Measurements from ENCODE around the gene PLOD3. TPM values are rescaled to one million over a fixed set of nuclear protein-coding genes. Genes with fewer than 3 reads are reported as not detected.

Gene PLOD3
- total RNA-seq, 1 experiment from 2014 or later, result 135 TPM

DNA sequence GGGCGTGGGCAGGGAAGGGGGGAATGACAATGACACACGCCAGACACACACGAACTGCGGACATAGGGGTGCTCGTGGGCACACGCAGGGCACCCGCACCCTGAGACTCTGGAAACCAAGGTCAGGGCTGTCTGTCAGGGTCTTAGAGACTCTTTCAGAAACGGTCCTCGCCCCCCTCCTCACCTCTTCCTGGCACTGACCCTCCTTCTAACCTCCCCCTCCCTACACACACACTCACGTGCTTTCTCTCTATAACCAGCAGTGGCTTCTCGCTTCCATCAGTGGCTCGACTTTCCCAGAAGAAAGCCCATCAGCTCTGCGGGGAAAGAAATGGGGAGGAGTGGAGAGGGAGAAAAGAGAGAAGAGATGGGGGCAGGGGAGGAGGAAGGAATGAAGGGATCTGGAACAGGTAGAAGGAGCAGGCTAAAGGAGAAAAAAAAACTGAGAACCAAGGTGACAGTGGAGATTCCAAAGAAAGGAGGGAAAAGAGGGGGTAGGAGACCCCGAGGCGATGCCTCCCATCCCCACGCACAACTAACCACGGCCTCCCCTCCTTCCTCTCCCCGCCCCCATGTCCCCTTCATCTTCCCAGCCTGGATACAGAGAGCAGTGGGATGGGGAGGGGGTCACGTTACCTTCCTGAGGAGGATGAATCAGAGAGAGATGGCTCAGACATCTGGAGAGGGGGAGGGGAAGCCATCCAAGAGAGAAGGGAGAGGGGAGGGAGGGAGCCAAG is 50.3 kb downstream of the PLOD3 start:
- DNase-seq (ENCODE audit: low read depth), result peak; percentile 47

DNA sequence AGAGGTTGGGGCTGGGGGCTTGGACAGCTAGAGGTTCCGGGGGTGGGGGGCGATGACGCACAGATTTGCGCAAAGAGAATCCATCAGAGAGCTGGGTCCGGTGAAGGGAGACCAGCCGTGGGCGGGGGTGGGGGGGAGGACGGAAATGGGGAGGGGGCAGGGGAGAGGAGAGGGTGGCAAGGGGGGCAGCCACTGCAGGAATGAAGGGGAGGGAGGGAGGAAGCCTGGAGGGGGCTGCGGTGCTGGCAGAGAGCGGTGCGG is 50.8 kb downstream of the PLOD3 start:
- no peak for DNase-seq (ENCODE audit: low read depth)

DNA sequence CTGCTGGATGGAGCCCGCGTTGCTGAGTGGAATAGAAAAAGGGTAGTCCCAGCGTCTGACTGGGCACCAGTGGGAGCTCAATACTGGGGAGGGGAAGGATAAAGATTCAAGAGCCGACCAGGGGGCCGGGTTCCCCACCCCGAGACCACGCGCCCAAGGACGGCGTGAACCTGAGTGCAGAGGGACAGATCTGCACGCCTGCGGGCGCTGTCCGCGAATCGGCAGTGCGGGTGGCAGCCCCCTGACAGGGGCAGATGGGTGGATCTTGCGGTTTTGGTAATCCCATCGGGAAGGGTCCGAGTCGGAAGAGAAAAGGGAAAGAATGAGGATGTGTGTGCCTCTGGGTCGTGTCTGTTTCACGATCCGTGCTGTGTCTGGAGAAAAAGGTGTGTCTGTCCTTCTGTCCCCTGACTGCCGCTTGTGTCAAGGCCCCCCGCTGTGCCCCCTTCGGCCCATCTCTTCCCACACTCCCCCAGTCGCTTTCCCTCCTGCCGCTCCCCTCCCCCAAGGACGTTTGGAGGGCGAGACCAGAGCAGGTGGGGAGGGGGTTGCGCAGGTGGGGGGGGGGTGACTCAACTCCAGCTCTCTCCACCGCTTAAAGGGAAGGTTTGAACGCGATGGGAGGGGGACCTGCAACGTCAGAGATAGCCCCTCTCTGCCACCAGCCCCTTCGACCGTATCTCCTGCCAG is 51.3 kb downstream of the PLOD3 start:
- DNase-seq (ENCODE audit: low read depth), result no peak

DNA sequence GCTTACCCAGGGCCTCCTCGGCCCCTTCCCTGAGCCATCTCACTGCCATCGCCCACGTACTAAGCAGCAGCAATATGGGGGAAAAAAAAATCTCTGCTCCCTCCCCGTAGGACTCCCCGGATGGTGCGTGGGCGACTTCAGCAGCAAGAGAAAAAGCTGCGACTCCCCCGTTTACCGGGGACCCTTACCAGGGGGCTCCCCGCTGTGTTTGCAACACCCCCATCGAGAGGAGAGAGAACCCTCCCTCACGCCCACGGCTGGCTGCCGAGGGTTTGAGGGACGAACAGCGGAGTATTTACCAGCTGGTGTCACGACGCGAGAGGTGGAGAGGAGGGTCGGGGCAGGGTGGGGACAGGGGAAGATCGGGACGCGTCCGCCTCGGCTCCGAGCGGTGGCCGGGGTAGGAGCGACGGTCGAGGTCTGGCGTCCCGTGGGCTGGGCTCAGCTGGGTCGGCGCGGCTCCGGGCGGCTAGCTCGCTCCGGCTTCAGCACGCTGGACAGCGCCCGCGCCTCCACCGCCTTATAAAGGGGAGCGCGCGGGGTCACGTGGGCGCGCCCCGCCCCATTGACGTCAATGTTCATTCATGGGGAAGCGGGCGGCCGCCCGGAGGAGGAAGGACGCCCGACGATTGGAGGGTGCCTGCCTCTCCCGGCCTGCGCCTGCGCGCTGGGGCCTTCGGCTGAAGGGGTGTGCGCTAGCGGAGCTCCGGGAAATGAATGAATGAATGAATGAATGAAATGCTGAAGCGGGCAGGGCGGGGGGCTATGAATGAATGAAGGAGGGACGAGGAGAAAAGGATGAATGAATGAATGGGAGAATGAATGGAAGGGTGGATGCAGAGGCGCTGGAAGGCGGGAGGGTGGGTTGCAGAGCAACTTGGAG is 52.1 kb downstream of the PLOD3 start, which contains the start of gene VGF:
TSS of gene VGF (minus strand) at position 495 of the 883 bp plus-strand sequence. CDS start 726 bp downstream, outside the sequence.
- DNase-seq (ENCODE audit: low read depth), result peak; percentile 91

- DNase-seq (ENCODE audit: low read depth), result peak; percentile 74
Measured at GRCh38 chr7:101164071-101164840, 53.1 kb downstream of the PLOD3 start.

DNA sequence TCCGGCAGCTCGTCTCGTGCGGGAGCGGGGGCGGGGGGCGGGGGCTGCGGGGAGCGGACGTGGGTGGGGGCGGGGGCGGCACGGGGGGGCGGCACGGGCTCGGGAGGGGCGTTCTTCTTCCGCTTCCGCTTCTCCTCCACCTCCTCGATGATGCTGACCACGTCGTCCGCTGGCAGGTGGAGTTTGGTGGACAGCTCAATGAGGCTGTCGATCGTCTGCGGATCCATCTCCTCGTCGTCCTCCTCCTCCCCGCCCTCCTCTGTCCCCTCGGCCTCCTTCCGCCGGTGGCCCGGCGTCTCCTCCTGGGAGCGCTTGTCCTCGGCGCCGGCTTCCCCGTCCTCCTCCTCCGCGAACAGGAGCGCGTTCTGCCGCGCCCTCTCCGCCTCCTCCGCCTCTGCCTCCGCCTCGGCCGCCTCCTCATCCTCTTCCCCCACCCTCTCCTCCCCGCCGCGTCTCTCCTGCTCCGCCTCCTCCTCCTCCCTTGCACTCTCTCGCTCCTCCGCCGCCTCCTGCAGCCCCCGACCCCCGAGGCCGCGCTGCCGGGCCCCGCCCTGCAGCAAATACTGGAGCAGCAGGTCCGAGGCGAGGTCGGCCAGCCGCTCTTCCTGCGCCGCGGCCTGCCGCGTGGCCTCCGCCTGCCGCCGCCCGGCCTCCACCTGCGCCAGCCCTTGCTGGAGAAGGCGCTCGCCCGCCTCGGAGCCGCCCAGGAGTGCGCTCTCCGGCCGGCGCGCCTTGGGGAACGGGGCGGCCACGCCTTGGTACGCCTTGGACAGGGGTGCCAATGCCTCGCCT is 53.9 kb downstream of the PLOD3 start:
- DNase-seq (ENCODE audit: low read depth), result no peak

GRCh38 chr7:101162551-101163278 is 54.7 kb downstream of the PLOD3 start:
- DNase-seq (ENCODE audit: low read depth), result peak; percentile 62

DNA sequence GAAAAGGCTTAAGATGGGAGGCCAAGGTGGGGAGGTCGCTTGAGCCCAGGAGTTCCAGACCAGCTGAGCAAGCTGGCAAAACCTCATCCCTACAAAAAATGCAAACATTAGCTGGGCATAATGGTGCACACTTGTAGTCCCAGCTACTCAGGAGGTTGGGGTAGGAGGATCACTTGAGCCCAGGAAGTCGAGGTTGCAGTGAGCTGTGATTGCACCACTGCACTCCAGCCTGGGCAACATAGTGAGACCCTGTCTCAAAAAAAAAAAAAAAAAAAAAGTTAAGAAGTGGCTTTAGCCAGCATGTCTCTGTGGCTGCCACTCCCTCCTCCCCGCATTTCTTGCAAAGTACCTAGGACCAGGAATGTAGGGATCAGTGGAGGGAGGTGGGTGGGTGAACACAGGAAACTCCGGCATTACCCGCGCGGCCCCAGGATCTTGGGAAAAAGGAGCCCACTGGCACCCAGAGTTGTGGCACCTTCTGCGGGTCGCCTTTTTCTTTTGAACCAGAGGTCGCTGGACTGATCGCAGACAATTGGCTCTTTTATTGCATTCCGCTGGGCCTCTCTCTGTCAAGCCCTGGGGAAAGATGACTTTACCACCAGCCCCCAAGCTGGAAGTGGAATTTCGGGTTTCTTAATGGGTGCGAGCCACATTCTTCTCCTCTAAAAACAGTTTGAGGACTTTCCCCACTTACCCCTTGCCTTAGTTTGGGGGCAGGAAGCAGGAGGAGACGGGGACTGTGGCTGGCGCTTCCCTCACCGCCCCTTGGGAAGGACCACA is 55.5 kb downstream of the PLOD3 start:
- no peak for DNase-seq (ENCODE audit: low read depth)

- DNase-seq (ENCODE audit: low read depth), result no peak
Measured at GRCh38 chr7:101160910-101161309, 56.5 kb downstream of the PLOD3 start.

GRCh38 chr7:101159696-101160674 is 57.4 kb downstream of the PLOD3 start:
- DNase-seq (ENCODE audit: low read depth), result peak; percentile 64

DNA sequence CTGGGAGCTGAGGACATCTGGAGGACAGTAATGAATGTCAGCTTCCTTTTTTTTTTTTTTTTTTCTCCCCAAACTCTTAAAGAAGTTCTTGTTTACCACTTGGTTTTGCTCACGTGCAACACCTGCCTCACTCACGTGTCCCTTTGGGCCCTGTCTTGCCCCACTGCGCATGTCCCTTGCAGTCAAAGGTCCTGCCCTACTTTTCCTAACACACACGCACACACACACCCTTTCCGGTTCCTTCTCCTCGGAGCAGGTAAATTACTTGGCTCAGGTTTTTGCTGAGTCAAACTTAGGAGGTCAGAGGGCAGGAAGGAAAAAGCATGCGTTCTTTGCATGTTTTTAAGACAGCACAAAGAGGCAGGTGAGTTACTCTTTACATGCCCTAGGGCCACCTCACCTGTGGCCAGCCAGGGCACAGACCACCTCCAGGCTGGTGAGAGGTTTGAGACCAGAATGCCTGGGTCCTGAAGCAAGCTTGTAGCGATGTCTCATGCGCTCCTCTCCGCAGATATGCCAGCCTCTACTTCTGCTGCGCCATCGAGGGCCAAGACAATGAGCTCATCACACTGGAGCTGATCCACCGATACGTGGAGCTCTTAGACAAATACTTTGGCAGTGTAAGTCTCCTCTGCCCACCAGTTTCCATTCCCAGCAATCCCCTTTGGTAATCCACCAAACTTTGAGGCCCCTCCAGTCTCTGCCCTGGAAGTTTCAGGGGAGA is 60.4 kb downstream of the PLOD3 start:
- no peak for DNase-seq (ENCODE audit: low read depth)

DNA sequence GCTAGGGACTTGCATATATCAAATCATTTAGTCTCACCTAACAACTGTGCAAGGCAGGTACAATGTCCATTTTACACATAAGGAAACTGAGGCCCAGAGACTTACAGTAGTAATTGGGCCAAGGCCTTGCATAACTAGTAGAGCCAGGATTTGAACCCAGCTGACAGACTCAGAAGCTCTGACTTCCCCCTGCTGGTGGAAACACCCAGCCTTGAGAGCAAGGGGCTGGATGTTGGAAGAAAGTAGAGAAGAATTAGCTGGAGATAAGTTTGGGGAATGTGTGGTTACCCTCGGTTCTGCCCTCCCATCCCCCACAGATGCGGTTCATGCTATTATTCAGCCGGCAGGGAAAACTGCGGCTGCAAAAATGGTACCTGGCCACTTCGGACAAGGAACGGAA is 61.1 kb downstream of the PLOD3 start:
- DNase-seq (ENCODE audit: low read depth), result no peak

Other genes with a start within 250 kb of the PLOD3 start
- gene MUC12, start 248.0 kb downstream of the PLOD3 start, total RNA-seq (2014; rRNA removed), result 2.1 and 2.8 TPM in 2 replicates
- not detected in 2 replicates for gene MUC17, start 197.5 kb downstream of the PLOD3 start, total RNA-seq (2014; rRNA removed)
- gene TRIM56, start 132.1 kb downstream of the PLOD3 start, total RNA-seq (2014; rRNA removed), result 14.5 and 16.2 TPM in 2 replicates
- 1,980 and 3,258 TPM in 2 replicates for gene SERPINE1, start 90.5 kb downstream of the PLOD3 start, total RNA-seq (2014; rRNA removed)
- 286 and 412 TPM in 2 replicates for gene AP1S1, start 63.1 kb downstream of the PLOD3 start, total RNA-seq (2014; rRNA removed)
- 0.45 and 0.69 TPM in 2 replicates for gene VGF, start 52.0 kb downstream of the PLOD3 start, total RNA-seq (2014; rRNA removed)
- not detected in 2 replicates for gene NAT16, start 37.3 kb downstream of the PLOD3 start, total RNA-seq (2014; rRNA removed)
- gene MOGAT3, start 16.5 kb downstream of the PLOD3 start, total RNA-seq (2014; rRNA removed), result not detected in 2 replicates
- gene ZNHIT1, start 584 bp upstream of the PLOD3 start, total RNA-seq (2014; rRNA removed), result 116 and 134 TPM in 2 replicates
- 4.7 and 6.0 TPM in 2 replicates for gene CLDN15, start 20.2 kb upstream of the PLOD3 start, total RNA-seq (2014; rRNA removed)
- gene FIS1, start 27.5 kb upstream of the PLOD3 start, total RNA-seq (2014; rRNA removed), result 318 TPM in 2 replicates
- gene IFT22, start 104.2 kb upstream of the PLOD3 start, total RNA-seq (2014; rRNA removed), result 41.2 and 44.5 TPM in 2 replicates
- gene COL26A1, start 145.3 kb upstream of the PLOD3 start, total RNA-seq (2014; rRNA removed), result not detected in 2 replicates